OCI-LY1 (cell line): ENCODE results near the gene LMBR1L.

Source experiments
- EZH2 ChIP-seq: fragments of 200-600 bp; sonication (generic), shearing (Covaris generic); IDR thresholded peaks from 2 replicates; pipeline ENCODE4 v1.8.0; 2017; ENCODE audit warnings: borderline replicate concordance, mixed run types, mild to moderate bottlenecking, antibody characterized with exemption, low read length, moderate library complexity, mixed read lengths
- TF ChIP-seq, protein P1 (sequence below): fragments of 200-600 bp; sonication (generic), shearing (Covaris generic); IDR thresholded peaks from 2 replicates; pipeline ENCODE4 v1.5.1; 2017; ENCODE audit warnings: mild to moderate bottlenecking, antibody characterized with exemption, low read length, moderate library complexity, mixed read lengths

DNA sequence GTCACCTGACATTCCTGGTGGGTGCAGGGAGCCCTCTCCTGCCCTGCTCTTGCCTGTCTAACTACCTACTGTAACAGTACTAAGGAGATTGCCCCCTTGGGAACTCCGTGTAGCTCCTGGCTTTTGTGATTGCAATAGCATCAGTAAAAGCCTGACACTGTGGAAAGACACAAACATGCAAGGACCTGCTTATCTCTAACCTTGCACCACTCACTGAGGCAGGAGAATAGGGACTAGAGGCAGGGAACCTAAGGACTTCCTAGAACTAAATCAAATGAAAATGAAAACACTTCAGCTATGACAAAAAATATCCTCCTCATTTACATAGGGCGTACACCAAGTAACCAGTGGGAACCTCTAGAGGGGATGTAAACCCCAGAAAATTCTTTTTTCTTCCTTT, 49.8 kb upstream of the LMBR1L start:
- TF ChIP-seq, protein P1, sequence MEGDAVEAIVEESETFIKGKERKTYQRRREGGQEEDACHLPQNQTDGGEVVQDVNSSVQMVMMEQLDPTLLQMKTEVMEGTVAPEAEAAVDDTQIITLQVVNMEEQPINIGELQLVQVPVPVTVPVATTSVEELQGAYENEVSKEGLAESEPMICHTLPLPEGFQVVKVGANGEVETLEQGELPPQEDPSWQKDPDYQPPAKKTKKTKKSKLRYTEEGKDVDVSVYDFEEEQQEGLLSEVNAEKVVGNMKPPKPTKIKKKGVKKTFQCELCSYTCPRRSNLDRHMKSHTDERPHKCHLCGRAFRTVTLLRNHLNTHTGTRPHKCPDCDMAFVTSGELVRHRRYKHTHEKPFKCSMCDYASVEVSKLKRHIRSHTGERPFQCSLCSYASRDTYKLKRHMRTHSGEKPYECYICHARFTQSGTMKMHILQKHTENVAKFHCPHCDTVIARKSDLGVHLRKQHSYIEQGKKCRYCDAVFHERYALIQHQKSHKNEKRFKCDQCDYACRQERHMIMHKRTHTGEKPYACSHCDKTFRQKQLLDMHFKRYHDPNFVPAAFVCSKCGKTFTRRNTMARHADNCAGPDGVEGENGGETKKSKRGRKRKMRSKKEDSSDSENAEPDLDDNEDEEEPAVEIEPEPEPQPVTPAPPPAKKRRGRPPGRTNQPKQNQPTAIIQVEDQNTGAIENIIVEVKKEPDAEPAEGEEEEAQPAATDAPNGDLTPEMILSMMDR: no peak
- no peak for TF ChIP-seq EZH2
